DND-41 (cell line): Measurements from ENCODE around the gene GOLPH3L.
"Not testable (repeated sequence)": the region's sequence is repeated elsewhere in the genome, so short reads cannot be mapped to it uniquely, and the experiment has no call there.

ENCODE experiments used
- ATAC-seq: fragments of 200-7000 bp; cut with Tn5 transposase; 3 replicates; pipeline ENCODE4 v1.9.1; 2021; ENCODE audit warnings: low read depth; ENCODE audit not compliant: insufficient read depth
- DNase-seq: peaks from one replicate; pipeline ENCODE4 v3.0.0-alpha.2; 2020
- H2AFZ ChIP-seq: 2 replicates; pipeline ENCODE4 v1.6.0; 2012; ENCODE audit warnings: low read depth, low read length
- H3K27ac ChIP-seq: 2 replicates; pipeline ENCODE4 v1.5.1; 2012; ENCODE audit warnings: low read length, inconsistent platforms
- H3K27me3 ChIP-seq: fragments of 200-600 bp; sonication (generic); 2 replicates; pipeline ENCODE4 v1.6.0; 2012; ENCODE audit warnings: low read length, mild to moderate bottlenecking, inconsistent platforms; ENCODE audit not compliant: insufficient read depth, poor library complexity
- H3K36me3 ChIP-seq: 2 replicates; pipeline ENCODE4 v1.5.1; 2012; ENCODE audit warnings: low read length, inconsistent platforms; ENCODE audit not compliant: insufficient read depth
- H3K4me1 ChIP-seq: 2 replicates; pipeline ENCODE4 v1.5.1; 2012; ENCODE audit warnings: mild to moderate bottlenecking, low read length; ENCODE audit not compliant: insufficient read depth
- H3K4me2 ChIP-seq: 2 replicates; pipeline ENCODE4 v1.6.0; 2012; ENCODE audit warnings: mild to moderate bottlenecking, moderate library complexity, low read length, inconsistent platforms; ENCODE audit not compliant: insufficient read depth
- H3K4me3 ChIP-seq, 2 experiments: fragments of 200-600 bp in 1 of 2; shearing (Covaris generic) in 1 of 2; 2 replicates each; pipeline ENCODE4 v1.5.1; 2012 to 2016; ENCODE audit warnings: inconsistent platforms in 2 of 2, low read length in 2 of 2, mild to moderate bottlenecking in 2 of 2, low read depth in 1 of 2, moderate library complexity in 1 of 2
- H3K79me2 ChIP-seq: 2 replicates; pipeline ENCODE4 v1.6.0; 2012; ENCODE audit warnings: low read length, inconsistent platforms; ENCODE audit not compliant: insufficient read depth
- H3K9ac ChIP-seq: 2 replicates; pipeline ENCODE4 v1.6.0; 2012; ENCODE audit warnings: low read depth, mild to moderate bottlenecking, inconsistent platforms, low read length, moderate library complexity
- H3K9me3 ChIP-seq: 2 replicates; pipeline ENCODE4 v1.5.1; 2012; ENCODE audit warnings: low read length, moderate library complexity, mild to moderate bottlenecking, inconsistent platforms; ENCODE audit not compliant: insufficient read depth, severe bottlenecking
- H4K20me1 ChIP-seq: 2 replicates; pipeline ENCODE4 v1.6.0; 2012; ENCODE audit warnings: low read length; ENCODE audit not compliant: insufficient read depth
- CTCF ChIP-seq: IDR thresholded peaks from 2 replicates; pipeline ENCODE4 v1.5.1; 2012; ENCODE audit warnings: borderline replicate concordance, low read length, moderate library complexity, mild to moderate bottlenecking; ENCODE audit not compliant: poor library complexity, severe bottlenecking; ENCODE audit errors: extremely low read depth
- EZH2 ChIP-seq: IDR thresholded peaks from 3 replicates; pipeline ENCODE4 v1.6.1; 2012; ENCODE audit warnings: borderline replicate concordance, low read depth, mild to moderate bottlenecking, moderate library complexity, low read length, inconsistent platforms; ENCODE audit not compliant: severe bottlenecking

The GOLPH3L gene

GRCh38 chr1:150604226-150604588 lies 92.7 kb downstream of the GOLPH3L start:
- H3K4me3 ChIP-seq, result no peak overlapping the region
- no peak for TF ChIP-seq CTCF
- no peak for TF ChIP-seq EZH2
- H2AFZ ChIP-seq, result no peak overlapping the region
- H3K4me2 ChIP-seq, result no peak overlapping the region
- ATAC-seq (no peak), DNase-seq (no peak)
- no peaks in the 10 kb centered on the region for H3K79me2 ChIP-seq
- no peak overlapping the region for H3K27ac ChIP-seq
- H3K9me3 ChIP-seq, result no peaks in the 10 kb centered on the region
- no peaks in the 10 kb centered on the region for H3K4me1 ChIP-seq
- no peaks in the 10 kb centered on the region for H3K27me3 ChIP-seq
- no peaks in the 10 kb centered on the region for H4K20me1 ChIP-seq
- peaks cover 9% of the 10 kb centered on the region for H3K36me3 ChIP-seq
- H3K9ac ChIP-seq, result no peak overlapping the region

GRCh38 chr1:150603711-150604110 lies 93.2 kb downstream of the GOLPH3L start:
- DNase-seq (no peak), ATAC-seq (no peak)
- H3K9me3 ChIP-seq, result no peaks in the 10 kb centered on the region
- H4K20me1 ChIP-seq, result no peaks in the 10 kb centered on the region
- H2AFZ ChIP-seq, result no peak overlapping the region
- H3K79me2 ChIP-seq, result no peaks in the 10 kb centered on the region
- no peaks in the 10 kb centered on the region for H3K27me3 ChIP-seq
- no peak overlapping the region for H3K9ac ChIP-seq
- H3K27ac ChIP-seq, result no peak overlapping the region
- no peak overlapping the region for H3K4me2 ChIP-seq
- TF ChIP-seq EZH2 (no peak), CTCF (no peak)
- no peaks in the 10 kb centered on the region for H3K4me1 ChIP-seq
- H3K4me3 ChIP-seq, result no peak overlapping the region
- H3K36me3 ChIP-seq, result peaks cover 6% of the 10 kb centered on the region; the same call in 1 of the 2 replicates

- H4K20me1 ChIP-seq, H3K4me3 ChIP-seq, H3K27me3 ChIP-seq, DNase-seq, H3K4me2 ChIP-seq, ATAC-seq, H3K9ac ChIP-seq, H2AFZ ChIP-seq, H3K9me3 ChIP-seq, H3K4me1 ChIP-seq, H3K36me3 ChIP-seq, H3K79me2 ChIP-seq, H3K27ac ChIP-seq: not testable (repeated sequence)
Observed at GRCh38 chr1:150602372-150602771, 94.6 kb downstream of the GOLPH3L start.

- H2AFZ ChIP-seq, result no peak overlapping the region
- TF ChIP-seq EZH2 (no peak), CTCF (no peak)
- ATAC-seq (no peak), DNase-seq (no peak)
- no peaks in the 10 kb centered on the region for H3K4me1 ChIP-seq
- H3K27me3 ChIP-seq, result no peaks in the 10 kb centered on the region
- H3K4me3 ChIP-seq, result no peak overlapping the region
- H3K36me3 ChIP-seq, result peaks cover 6% of the 10 kb centered on the region; the same call in 1 of the 2 replicates
- no peaks in the 10 kb centered on the region for H3K9me3 ChIP-seq
- H3K4me2 ChIP-seq, result no peak overlapping the region
- H3K79me2 ChIP-seq, result no peaks in the 10 kb centered on the region
- H3K9ac ChIP-seq, result no peak overlapping the region
- no peaks in the 10 kb centered on the region for H4K20me1 ChIP-seq
- no peak overlapping the region for H3K27ac ChIP-seq
Observed at GRCh38 chr1:150601540-150601939, 95.4 kb downstream of the GOLPH3L start.

GRCh38 chr1:150598346-150598745 lies 98.6 kb downstream of the GOLPH3L start:
- H3K79me2 ChIP-seq, result not testable (repeated sequence)

More at GRCh38 chr1:150598346-150598745, 98.6 kb downstream of the GOLPH3L start:
- H4K20me1 ChIP-seq, DNase-seq, H3K36me3 ChIP-seq, H3K4me3 ChIP-seq, H3K27ac ChIP-seq, H2AFZ ChIP-seq, H3K4me1 ChIP-seq, H3K9me3 ChIP-seq, H3K9ac ChIP-seq, H3K4me2 ChIP-seq, ATAC-seq, H3K27me3 ChIP-seq: not testable (repeated sequence)
